Measurements from ENCODE around the gene C1orf167.

Gene C1orf167

GRCh38 chr1:11761988-11762406 lies at the start of gene C1orf167:
TSS of gene C1orf167 (plus strand) at chr1:11762193. CDS start at chr1:11764401, 2,208 bp downstream.
- no peak for DNase-seq (ENCODE audit: low read depth)

- DNase-seq (ENCODE audit: low read depth) = no peak
These were observed 49.7 kb upstream of the C1orf167 start for GRCh38 chr1:11712285-11712684.

GRCh38 chr1:11713095-11713494 lies 48.9 kb upstream of the C1orf167 start:
- DNase-seq (ENCODE audit: low read depth) = no peak

- no peak for DNase-seq (ENCODE audit: low read depth)
These were observed 47.0 kb upstream of the C1orf167 start for GRCh38 chr1:11714831-11715575.

- DNase-seq (ENCODE audit: low read depth) = peak; percentile 88
These were observed 42.5 kb upstream of the C1orf167 start for GRCh38 chr1:11719313-11720032.

- no peak for DNase-seq (ENCODE audit: low read depth)
These were observed 42.0 kb upstream of the C1orf167 start for GRCh38 chr1:11720033-11720376.

- DNase-seq (ENCODE audit: low read depth) = no peak
These were observed 41.5 kb upstream of the C1orf167 start for GRCh38 chr1:11720525-11720924.

- no peak for DNase-seq (ENCODE audit: low read depth)
These were observed 40.7 kb upstream of the C1orf167 start for GRCh38 chr1:11721311-11721710.

GRCh38 chr1:11722538-11722937 lies 39.5 kb upstream of the C1orf167 start:
- no peak for DNase-seq (ENCODE audit: low read depth)

GRCh38 chr1:11725616-11726015 lies 36.4 kb upstream of the C1orf167 start:
- no peak for DNase-seq (ENCODE audit: low read depth)

- DNase-seq (ENCODE audit: low read depth) = no peak
These were observed 34.9 kb upstream of the C1orf167 start for GRCh38 chr1:11727119-11727518.

- no peak for DNase-seq (ENCODE audit: low read depth)
These were observed 33.7 kb upstream of the C1orf167 start for GRCh38 chr1:11728126-11728806.

- no peak for DNase-seq (ENCODE audit: low read depth)
These were observed 32.9 kb upstream of the C1orf167 start for GRCh38 chr1:11729155-11729497.

- DNase-seq (ENCODE audit: low read depth) = no peak
These were observed 32.2 kb upstream of the C1orf167 start for GRCh38 chr1:11729498-11730428.

GRCh38 chr1:11730429-11730891 lies 31.5 kb upstream of the C1orf167 start:
- DNase-seq (ENCODE audit: low read depth) = no peak

GRCh38 chr1:11731691-11732283 lies 30.2 kb upstream of the C1orf167 start:
- no peak for DNase-seq (ENCODE audit: low read depth)

GRCh38 chr1:11733306-11733705 lies 28.7 kb upstream of the C1orf167 start:
- no peak for DNase-seq (ENCODE audit: low read depth)

GRCh38 chr1:11735531-11735853 lies 26.5 kb upstream of the C1orf167 start:
- no peak for DNase-seq (ENCODE audit: low read depth)

GRCh38 chr1:11735854-11736745 lies 25.9 kb upstream of the C1orf167 start, which contains the start of gene AGTRAP:
TSS of gene AGTRAP (plus strand) at chr1:11736136. CDS start at chr1:11736209, 73 bp downstream.
- DNase-seq (ENCODE audit: low read depth) = peak; percentile 74

Data from activated T-cell treated with anti-CD3 and anti-CD28 coated beads for 1 hour (primary cell).